ENCODE results near the gene TMEM214.

DNA sequence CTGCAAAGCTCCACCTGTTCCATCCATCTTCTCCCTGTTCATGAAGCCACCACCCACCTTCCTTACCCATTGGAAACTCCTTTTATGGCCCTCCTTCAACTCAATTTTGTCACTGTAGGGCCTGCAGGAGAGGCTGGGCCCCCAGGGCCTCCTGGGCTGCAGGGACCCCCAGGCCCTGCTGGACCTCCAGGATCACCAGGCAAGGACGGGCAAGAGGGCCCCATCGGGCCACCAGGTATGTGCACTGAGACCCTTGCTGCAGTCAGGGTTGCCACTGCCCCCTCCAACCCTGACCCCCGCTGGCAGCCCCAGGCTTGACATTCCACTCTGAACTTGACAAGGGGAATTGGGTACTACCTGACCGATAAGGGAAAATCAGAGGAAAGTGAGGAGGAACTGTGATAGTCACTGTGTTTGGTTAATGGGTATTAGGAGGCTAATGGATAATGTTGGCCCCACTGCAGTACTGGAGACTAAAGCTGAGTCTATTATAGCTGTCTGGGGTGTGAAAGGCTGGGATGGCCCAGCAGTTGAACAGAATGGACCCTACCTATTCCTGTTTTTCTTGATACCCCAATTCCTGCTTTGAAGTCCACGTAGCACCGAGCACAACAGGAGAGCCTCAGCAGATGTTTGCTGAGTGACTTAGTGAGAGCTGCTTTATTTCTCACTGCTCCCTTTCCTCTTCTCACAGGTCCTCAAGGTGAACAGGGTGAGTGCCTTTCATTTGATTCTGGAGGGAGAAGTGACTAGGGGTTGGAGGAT is 51.7 kb downstream of the TMEM214 start:
- no peak for TF ChIP-seq POLR2A (IDR thresholded peaks at IDR 0.05)
- TF ChIP-seq, protein P1, sequence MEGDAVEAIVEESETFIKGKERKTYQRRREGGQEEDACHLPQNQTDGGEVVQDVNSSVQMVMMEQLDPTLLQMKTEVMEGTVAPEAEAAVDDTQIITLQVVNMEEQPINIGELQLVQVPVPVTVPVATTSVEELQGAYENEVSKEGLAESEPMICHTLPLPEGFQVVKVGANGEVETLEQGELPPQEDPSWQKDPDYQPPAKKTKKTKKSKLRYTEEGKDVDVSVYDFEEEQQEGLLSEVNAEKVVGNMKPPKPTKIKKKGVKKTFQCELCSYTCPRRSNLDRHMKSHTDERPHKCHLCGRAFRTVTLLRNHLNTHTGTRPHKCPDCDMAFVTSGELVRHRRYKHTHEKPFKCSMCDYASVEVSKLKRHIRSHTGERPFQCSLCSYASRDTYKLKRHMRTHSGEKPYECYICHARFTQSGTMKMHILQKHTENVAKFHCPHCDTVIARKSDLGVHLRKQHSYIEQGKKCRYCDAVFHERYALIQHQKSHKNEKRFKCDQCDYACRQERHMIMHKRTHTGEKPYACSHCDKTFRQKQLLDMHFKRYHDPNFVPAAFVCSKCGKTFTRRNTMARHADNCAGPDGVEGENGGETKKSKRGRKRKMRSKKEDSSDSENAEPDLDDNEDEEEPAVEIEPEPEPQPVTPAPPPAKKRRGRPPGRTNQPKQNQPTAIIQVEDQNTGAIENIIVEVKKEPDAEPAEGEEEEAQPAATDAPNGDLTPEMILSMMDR (IDR thresholded peaks at IDR 0.05): no peak
